Smooth muscle cell (in vitro differentiated cells): ENCODE measurements around the gene PAPPA2. TPM values are rescaled to one million over a fixed set of nuclear protein-coding genes. Genes with fewer than 3 reads are reported as not detected.
A peak's percentile ranks its signal among the peaks of the same experiment; 100 is the strongest.

ENCODE experiments used
- DNase-seq: peaks from one replicate; lab custom pipeline; 2025; ENCODE audit not compliant: unreplicated experiment; lab: John Stamatoyannopoulos, UW
- H2AFZ ChIP-seq: fragments of 200-600 bp; sonication (generic); 2 replicates; pipeline ENCODE4 v1.6.0; 2016; ENCODE audit warnings: antibody characterized with exemption, low read depth, mild to moderate bottlenecking
- H3F3A ChIP-seq: fragments of 200-600 bp; sonication (generic); 2 replicates; pipeline ENCODE4 v1.6.0; 2017; ENCODE audit warnings: antibody characterized with exemption, low read depth
- H3K27ac ChIP-seq: fragments of 200-600 bp; sonication (generic); 2 replicates; pipeline ENCODE4 v1.5.1; 2016; ENCODE audit warnings: low read depth, mild to moderate bottlenecking
- H3K27me3 ChIP-seq: fragments of 200-600 bp; sonication (generic); 2 replicates; pipeline ENCODE4 v1.6.1; 2016; ENCODE audit warnings: low read depth, mild to moderate bottlenecking
- H3K36me3 ChIP-seq: fragments of 200-600 bp; sonication (generic); 2 replicates; pipeline ENCODE4 v1.5.1; 2016; ENCODE audit warnings: low read depth
- H3K4me1 ChIP-seq: fragments of 200-600 bp; sonication (generic); 2 replicates; pipeline ENCODE4 v1.5.1; 2016; ENCODE audit warnings: low read depth
- H3K4me2 ChIP-seq: fragments of 200-600 bp; sonication (generic); 2 replicates; pipeline ENCODE4 v1.6.0; 2016; ENCODE audit warnings: mild to moderate bottlenecking
- H3K4me3 ChIP-seq: fragments of 200-600 bp; sonication (generic); 2 replicates; pipeline ENCODE4 v1.5.1; 2016; ENCODE audit warnings: mild to moderate bottlenecking
- H3K79me2 ChIP-seq: fragments of 200-600 bp; sonication (generic); 2 replicates; pipeline ENCODE4 v1.6.0; 2016; ENCODE audit warnings: low read depth, mild to moderate bottlenecking
- H3K9ac ChIP-seq: fragments of 200-600 bp; sonication (generic); 2 replicates; pipeline ENCODE4 v1.6.0; 2016; ENCODE audit warnings: low read depth
- H3K9me3 ChIP-seq: fragments of 200-600 bp; sonication (generic); replicated peaks from 2 replicates; pipeline ENCODE4 v1.5.1; 2016; ENCODE audit warnings: low read depth
- H4K20me1 ChIP-seq: fragments of 200-600 bp; sonication (generic); 2 replicates; pipeline ENCODE4 v1.6.0; 2016; ENCODE audit warnings: low read depth
- WGBS: methylation state at CpG from one replicate; pipeline ENCODE4 v1.1.7; 2016; ENCODE audit warnings: low lambda C conversion rate; 5-methylcytosine and 5-hydroxymethylcytosine counted together
- polyA plus RNA-seq: library from polyadenylated mRNA; unstranded; fragments of >200 nt; fragmentation: Nextera tagmentation; extraction: Ambion mirVana; gene quantifications from 2 replicates; pipeline ENCODE4 v1.2.1, GENCODE V29; 2016
- total RNA-seq: library from RNA; depleted of rRNA; stranded (reverse); fragments of >200 nt; gene quantifications from 2 replicates; pipeline ENCODE4 v1.2.3, GENCODE V29; 2014
- TF ChIP-seq, protein P1 (sequence below): fragments of 200-600 bp; sonication (generic); IDR thresholded peaks from 2 replicates; pipeline ENCODE4 v1.5.1; 2017; ENCODE audit warnings: borderline replicate concordance, mild to moderate bottlenecking, antibody characterized with exemption; ENCODE audit not compliant: insufficient read depth, poor library complexity, severe bottlenecking

Gene PAPPA2
- total and polyA plus RNA-seq, 2 experiments from 2014 or later = 0.03 to 0.27 TPM

- no peak for DNase-seq
- Histone ChIP-seq H2AFZ (no peak overlapping the region), H3K4me1 (no peaks in the 10 kb centered on the region), H3K4me3 (no peak overlapping the region), H3K27ac (no peak overlapping the region), H3K36me3 (no peaks in the 10 kb centered on the region), H3K9ac (no peak overlapping the region), H4K20me1 (no peaks in the 10 kb centered on the region), H3F3A (no peaks in the 10 kb centered on the region), H3K27me3 (no peaks in the 10 kb centered on the region), H3K79me2 (no peaks in the 10 kb centered on the region), H3K9me3 (no peaks in the 10 kb centered on the region), H3K4me2 (no peak overlapping the region)
- TF ChIP-seq, protein P1, sequence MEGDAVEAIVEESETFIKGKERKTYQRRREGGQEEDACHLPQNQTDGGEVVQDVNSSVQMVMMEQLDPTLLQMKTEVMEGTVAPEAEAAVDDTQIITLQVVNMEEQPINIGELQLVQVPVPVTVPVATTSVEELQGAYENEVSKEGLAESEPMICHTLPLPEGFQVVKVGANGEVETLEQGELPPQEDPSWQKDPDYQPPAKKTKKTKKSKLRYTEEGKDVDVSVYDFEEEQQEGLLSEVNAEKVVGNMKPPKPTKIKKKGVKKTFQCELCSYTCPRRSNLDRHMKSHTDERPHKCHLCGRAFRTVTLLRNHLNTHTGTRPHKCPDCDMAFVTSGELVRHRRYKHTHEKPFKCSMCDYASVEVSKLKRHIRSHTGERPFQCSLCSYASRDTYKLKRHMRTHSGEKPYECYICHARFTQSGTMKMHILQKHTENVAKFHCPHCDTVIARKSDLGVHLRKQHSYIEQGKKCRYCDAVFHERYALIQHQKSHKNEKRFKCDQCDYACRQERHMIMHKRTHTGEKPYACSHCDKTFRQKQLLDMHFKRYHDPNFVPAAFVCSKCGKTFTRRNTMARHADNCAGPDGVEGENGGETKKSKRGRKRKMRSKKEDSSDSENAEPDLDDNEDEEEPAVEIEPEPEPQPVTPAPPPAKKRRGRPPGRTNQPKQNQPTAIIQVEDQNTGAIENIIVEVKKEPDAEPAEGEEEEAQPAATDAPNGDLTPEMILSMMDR = no peak
- 90% methylated on average over 3 of the region's 3 CpGs for WGBS
Measured at GRCh38 chr1:176638713-176639526, 175.9 kb downstream of the PAPPA2 start.

DNA sequence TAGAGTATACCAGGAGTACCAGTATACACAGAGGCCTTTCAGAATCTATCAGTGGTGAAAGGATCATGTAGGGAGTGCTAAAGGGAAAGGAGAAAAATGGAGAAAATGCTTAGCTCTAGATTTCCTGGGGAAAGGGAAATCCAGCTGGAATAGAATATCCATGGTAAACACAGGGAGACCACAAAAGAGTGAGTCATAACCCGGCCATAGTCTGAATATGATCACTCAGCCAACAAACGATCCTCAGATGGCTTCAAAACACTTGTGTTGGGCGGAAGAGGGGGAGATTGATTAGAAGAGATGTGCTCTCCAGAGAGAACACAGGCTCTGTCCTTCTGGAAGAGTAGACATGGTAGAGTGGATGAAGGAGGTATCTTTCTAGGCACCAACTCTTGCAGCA, 180.6 kb downstream of the PAPPA2 start:
- TF ChIP-seq, protein P1 = no peak
- Histone ChIP-seq H3K4me3 (no peak overlapping the region), H3K4me1 (no peaks in the 10 kb centered on the region), H3K79me2 (no peaks in the 10 kb centered on the region), H3K9me3 (no peaks in the 10 kb centered on the region), H3K36me3 (no peaks in the 10 kb centered on the region), H3K27me3 (no peaks in the 10 kb centered on the region), H4K20me1 (no peaks in the 10 kb centered on the region), H3K4me2 (peak overlapping the region; percentile 16), H2AFZ (no peak overlapping the region), H3K27ac (no peak overlapping the region), H3K9ac (no peak overlapping the region), H3F3A (no peaks in the 10 kb centered on the region)
- no peak for DNase-seq
- 33% methylated on average over 3 of the region's 3 CpGs for WGBS

GRCh38 chr1:176648556-176648955, 185.6 kb downstream of the PAPPA2 start:
- H3K36me3 ChIP-seq = no peaks in the 10 kb centered on the region
- no peaks in the 10 kb centered on the region for H3F3A ChIP-seq
- H3K9ac ChIP-seq = no peak overlapping the region
- peaks cover 6% of the 10 kb centered on the region for H3K9me3 ChIP-seq
- TF ChIP-seq, protein P1 = no peak
- H3K4me1 ChIP-seq = no peaks in the 10 kb centered on the region
- H3K27ac ChIP-seq = no peak overlapping the region
- H3K4me3 ChIP-seq = no peak overlapping the region
- no peak overlapping the region for H2AFZ ChIP-seq
- no peak overlapping the region for H3K4me2 ChIP-seq
- DNase-seq = no peak
- 94% methylated on average over 1 of the region's 1 CpG for WGBS
- no peaks in the 10 kb centered on the region for H3K79me2 ChIP-seq
- H4K20me1 ChIP-seq = no peaks in the 10 kb centered on the region
- H3K27me3 ChIP-seq = no peaks in the 10 kb centered on the region
